ENCODE data around the gene PUDP. TPM values are rescaled to one million over a fixed set of nuclear protein-coding genes. Genes with fewer than 3 reads are reported as not detected.
"Not testable (repeated sequence)": the region's sequence is repeated elsewhere in the genome, so short reads cannot be mapped to it uniquely, and the experiment has no call there.

The PUDP gene
- total RNA-seq, 2 donors from 2014 or later: 11.8 to 13.1 TPM

DNA sequence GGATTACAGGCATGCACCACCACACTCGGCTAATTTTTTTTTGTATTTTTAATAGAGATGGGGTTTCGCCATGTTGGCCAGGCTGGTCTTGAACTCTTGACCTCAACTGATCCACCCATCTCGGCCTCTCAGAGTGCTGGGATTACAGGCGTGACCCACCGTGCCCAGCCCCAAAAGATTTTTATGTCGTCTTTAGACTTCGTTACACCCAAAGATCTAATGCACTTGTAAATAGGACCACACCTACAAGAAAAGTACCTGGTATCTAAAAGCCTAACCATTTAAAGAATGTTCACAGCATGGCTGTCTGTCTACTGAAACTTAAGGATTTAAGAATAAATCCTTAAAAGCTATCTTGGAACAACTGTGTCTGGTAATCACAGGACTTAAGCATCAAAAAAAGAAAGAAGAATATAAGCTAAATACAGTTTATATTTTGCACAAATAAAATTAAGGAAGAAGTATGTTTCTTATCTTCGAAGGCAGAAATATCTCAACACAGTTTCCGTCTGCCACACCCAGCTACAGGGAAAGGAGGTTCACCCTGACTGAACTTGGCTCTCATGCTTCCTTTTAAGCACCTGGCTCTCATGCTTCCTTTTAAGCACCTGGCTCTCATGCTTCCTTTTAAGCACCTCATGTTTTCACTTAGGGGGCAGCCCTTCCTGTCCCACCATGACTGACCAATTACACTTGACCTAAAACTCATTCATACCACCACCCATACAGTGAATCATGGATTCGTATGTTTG is 92.4 kb downstream of the PUDP start:
- intact Hi-C loops (cut with DNase I): no loop called here
- DNase-seq (ENCODE audit: low spot score): no peak

DNA sequence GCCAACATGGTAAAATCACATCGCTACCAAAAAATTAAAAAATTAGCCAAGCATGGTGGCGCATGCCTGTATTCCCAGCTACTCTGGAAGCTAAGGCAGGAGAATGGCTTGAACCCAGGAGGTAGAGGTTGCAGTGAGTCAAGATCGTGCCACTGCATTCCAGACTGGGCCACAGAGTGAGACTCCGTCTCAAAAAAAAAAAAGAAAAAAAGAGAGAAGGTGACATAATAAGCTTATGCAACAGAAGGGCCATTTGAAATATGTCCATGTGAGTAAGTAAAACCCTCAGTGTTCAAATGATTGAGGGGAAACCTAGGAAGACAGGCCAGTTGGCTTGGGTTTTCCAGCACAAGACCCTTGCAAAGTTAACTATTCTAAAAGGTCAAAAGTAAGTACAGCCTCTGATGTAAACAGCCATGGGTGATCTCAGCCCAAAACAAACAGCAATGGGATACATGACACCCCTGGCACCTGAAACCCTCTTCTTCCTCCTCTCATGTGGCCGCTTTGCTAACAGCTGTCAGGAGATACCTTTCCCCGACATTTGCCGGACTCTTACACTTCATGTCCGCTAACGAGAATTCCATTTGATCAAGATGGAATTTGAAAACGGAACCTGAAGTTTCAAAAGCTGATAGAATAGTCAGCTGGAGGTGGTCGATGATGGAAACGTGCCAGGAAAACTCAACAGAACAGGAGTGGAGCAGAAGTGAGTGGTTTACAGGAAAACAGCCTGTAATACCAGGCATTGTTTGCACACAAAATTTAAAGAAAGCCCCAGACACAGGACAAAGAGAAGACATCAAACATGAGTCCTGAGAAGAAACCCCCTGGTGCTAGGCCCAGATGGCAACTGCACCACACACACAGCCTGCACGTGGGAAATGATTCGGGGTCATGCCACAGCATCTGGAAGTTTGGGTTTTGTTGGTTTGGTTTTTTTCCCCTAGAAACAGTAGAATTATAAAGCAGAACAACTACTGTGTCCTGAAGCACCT is 93.4 kb downstream of the PUDP start:
- intact Hi-C loops (cut with DNase I): no loop called here

DNA sequence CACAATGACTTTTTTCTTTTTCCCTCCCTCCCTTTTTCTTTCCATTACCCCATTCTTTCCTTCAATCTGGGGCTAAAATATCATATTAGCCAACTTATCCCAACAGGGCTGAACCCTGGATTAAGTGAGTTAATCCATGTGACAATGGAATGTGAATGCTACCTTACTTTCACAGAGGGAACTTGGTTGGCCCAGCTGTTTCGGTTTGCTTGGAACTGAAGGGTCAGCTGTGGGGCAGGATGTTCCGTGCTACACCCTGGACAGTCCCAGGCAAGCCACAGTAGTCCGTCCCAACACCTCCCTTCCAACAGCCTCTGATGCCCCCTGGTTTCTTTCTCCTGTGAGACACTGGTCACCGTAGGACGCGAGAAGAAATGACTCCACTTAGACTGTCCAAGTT is 95.4 kb downstream of the PUDP start:
- no peak for DNase-seq (ENCODE audit: low spot score)
- intact Hi-C loops (cut with DNase I): no loop called here

More for the DNA sequence above, 93.4 kb downstream of the PUDP start:
- DNase-seq (ENCODE audit: low spot score): no peak

DNA sequence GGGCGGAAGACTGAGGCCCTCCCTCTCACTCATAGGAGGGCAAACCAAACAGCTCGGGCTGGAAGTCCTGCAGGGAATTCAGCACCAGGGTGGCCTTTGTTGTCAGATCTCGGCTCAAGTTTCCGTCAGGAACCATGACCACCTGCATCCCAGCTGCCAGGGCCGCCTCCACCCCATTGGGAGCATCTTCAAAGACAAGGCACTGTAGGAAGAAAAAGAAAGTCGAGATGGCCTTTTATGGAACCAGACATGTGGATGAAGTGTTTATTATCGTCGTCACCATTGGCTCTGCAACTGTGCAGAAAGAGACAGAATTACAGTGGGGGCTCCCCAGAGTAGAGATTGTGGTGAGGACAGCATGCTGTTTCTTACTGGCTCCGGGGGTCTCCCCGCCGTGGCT is 97.7 kb downstream of the PUDP start:
- DNase-seq (ENCODE audit: low spot score): no peak
- intact Hi-C loops (cut with DNase I): no loop called here

DNA sequence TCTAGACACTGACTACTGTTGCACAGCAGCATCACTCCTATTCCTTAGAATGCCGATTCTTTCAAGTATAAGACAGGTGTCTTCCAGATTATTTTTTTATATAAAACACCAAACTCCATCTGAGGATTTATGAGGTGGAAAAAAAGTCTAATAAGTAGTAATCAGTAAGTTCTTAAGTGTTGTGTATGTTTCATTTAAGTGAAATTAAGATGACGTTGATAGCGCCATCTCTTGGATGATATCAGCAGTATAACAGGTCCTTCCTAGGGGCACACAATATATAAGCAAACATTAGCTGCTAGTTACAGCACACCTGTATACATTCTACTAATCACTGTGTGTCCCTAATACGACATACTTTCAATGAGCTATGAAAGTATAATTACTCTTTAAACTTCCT is 100.0 kb downstream of the PUDP start:
- intact Hi-C loops (cut with DNase I): no loop called here
- DNase-seq (ENCODE audit: low spot score): no peak

DNA sequence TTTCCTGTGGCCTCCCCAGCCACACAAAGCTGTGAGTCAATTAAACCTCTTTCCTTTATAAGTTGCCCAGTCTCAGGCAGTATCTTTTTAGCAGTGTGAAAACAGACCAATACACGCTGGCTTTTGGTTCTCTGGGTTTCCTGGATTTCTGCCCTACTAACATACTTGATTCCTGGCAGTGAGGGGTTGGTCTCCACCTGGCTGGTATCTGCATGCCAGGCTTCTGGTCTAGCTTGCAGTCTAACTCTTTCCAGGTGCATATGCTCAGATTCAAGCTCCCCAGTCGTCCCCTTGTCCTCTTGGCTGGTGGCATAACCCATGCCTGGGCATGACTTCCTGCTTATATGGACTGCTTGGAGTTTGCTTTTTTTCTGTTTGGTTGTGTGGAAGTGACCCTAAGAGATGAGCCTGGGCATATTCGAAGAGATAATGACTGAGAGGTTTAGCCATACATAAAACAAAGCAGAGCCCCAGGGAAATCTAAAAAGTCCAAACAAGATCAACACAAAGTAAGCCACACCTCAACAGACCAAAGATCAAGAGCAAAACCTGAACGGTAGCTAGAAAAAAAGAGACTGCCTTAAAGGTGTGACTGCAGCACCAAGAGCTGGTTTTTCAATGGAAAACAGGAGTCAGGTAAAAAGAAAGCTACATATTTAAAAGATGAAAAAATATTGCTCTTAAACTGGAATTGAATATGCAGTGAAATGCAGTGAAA is 102.6 kb downstream of the PUDP start:
- intact Hi-C loops (cut with DNase I): no loop called here
- no peak for DNase-seq (ENCODE audit: low spot score)

DNA sequence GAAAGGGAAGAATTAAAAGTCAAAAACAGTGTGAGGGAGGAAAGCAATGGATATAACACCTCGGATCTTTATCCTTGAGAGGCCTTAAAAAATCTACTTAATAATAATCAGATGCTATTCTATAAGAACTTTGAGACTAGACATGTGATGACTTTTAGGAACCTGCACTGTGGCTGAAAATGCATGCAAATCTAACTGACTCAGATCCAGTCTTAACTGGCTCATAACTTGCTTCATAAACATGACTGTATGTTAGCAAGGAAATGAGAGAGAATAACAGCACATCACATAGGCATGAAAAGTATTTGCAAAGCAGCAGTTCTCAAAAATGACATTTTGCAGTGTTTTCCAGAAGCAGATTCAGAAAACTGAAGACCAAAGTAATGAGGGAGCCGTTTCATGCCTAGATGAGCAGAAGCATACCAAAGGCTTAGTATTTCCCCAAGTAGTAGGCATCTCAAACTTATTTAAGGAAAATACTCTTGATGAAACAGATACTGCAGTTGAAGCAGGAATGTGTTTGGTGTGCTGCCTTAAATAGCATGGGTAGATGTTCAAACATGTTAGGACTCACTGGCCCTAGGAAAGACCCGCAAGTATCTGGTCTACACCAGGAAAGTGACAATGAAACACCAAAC is 104.0 kb downstream of the PUDP start:
- DNase-seq (ENCODE audit: low spot score); intact Hi-C loops (cut with DNase I): not testable (repeated sequence)

DNA sequence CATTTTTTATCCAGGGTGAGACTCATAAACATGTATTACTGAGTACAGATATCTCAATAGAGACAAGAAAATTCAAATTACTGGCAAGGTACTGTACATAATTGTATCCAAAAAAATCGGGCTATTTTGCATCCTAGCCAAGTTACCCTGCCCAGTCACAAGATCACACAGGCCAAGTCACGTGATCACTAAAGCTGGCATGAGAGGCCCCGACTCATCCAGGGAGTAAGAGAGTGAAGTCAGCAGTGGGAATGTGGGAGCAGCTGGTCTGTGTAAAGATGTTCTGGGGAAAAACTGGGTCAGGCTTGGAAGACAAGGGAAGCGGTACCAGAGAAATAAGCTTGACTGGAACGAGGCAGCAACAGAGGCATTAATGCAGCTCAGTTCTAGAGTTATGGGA is 119.7 kb downstream of the PUDP start:
- intact Hi-C loops (cut with DNase I): no loop called here
- no peak for DNase-seq (ENCODE audit: low spot score)

DNA sequence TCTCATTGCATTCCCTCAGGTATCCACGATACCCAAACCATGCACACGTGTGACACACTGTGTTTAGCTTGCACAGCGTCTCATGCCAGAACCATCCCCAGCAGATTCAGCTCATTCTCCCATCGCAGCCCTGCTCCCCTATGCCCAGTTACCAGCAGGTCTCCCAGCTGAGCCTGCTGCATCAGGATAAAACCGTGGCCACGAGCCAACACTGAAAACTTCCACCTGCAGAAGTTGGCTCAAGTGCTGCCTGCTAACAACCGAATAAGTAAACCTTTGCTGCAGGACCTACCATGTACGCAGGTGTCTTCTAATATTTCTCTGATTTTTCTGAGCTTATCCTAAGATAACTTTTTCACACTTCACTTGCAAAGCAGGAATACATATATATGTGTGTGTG is 120.9 kb downstream of the PUDP start:
- intact Hi-C loops (cut with DNase I): no loop called here
- no peak for DNase-seq (ENCODE audit: low spot score)

DNA sequence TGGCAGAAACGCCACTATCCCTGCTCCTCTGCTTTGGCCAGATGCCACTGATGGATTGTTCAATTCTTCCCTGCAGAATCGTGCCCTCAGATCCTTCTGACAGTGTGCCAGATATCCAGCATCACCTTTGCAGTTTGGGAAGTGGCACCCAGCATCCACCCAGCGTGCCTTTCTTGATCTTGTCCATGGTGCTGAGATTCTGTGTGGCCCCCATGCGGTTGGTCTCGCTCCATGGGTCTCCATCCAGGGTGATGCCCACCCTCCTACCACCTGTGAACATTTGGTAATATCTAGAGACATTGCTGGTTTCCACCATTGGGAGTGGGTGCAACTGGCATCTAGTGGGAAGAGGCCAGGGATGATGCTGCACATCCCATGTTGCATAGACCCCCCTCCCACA is 121.6 kb downstream of the PUDP start:
- DNase-seq (ENCODE audit: low spot score); intact Hi-C loops (cut with DNase I): not testable (repeated sequence)

DNA sequence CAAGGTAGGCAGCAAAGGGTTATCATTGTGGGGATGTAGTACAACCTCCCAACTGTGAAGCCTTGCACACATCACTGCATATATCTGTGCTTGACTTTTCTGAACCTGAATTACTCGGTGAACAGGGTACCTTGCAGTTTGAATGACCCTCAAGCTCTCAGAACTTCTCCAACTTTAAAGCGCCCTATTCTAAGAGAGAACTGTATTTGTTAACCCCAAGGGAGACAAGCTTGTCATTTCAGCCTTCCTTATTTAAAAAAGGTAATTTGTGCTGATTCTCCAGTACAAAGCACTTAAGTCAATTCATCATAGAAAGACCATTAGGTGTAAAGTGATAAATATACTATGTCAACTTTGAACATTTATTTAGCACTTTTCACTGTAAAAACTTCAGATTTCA is 122.5 kb downstream of the PUDP start:
- intact Hi-C loops (cut with DNase I): no loop called here
- DNase-seq (ENCODE audit: low spot score): no peak

DNA sequence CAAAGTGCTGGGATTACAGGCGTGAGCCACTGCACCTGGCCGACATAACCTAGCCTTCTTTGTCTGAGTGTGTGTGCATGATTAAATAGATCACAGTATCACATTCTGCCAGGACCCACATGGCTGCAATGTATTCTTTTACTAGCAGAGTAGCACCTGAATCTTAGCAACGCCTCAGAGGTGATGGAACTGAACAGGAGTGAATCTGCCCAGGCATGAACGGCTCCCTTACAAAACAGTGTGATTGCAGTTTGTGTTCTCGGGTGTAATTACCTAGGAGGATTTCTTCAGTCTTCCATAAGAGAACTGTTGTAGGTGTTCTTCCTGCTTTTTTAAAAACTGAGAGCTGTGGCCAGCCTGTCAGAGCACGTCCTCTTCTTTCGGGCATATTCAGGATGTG is 123.1 kb downstream of the PUDP start:
- intact Hi-C loops (cut with DNase I): no loop called here
- DNase-seq (ENCODE audit: low spot score): no peak

DNA sequence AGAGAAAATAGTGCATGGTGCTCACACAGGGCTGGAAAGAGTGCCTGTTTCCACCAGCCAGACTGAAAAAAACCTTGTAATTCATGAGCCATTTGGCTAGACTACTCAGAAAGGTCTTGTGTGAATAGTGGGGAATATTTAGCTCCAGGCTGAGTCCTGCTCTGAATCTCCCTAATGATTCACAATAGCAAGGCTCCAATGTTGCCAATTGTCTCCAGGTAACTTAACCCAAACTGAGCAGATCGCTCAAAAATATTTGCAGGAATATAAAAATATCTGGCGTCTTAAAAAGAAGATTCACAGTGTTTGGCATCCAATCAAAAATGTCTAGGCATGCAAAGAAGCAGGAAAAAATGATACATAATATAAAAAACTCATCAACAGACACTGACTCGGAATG is 125.0 kb downstream of the PUDP start:
- DNase-seq (ENCODE audit: low spot score); intact Hi-C loops (cut with DNase I): not testable (repeated sequence)

DNA sequence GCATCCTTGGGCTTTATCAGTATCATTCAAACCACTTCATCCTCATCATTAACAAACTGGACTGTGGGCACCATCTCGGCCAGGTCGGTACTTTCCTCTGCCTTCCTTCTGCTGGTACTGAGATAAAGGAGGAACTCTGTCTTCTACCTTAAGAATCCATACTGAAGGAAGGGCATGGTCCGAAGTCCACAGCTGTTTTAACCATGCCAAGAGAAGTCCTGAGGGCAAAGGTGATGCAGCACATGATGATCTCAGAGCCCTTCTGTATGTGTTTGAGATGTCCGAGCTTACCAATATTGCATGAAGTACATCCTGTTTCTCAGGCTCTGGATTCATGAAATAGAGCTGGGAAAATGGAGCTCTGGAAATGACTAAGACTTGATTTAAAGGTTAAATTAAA is 126.0 kb downstream of the PUDP start:
- intact Hi-C loops (cut with DNase I): no loop called here
- DNase-seq (ENCODE audit: low spot score): no peak

DNA sequence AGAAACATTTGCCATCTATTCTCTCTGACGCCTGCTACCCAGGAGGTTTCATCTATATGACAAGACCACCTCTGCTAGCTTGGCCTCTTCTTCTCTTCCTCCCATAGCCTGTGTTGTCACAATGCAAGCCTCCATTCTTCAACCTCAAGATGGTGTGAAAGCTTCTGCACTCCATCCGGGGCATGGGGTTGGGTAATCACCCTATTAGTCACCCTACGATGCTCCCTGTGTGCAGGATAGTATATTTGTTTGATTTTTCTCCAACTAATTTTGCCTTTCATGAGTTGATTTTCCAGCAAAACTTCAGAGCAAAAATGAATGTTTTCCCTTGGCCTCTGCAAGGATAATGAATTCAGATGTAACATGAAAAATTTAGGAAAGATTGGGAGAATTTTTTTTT is 128.4 kb downstream of the PUDP start:
- no peak for DNase-seq (ENCODE audit: low spot score)
- intact Hi-C loops (cut with DNase I): no loop called here

DNA sequence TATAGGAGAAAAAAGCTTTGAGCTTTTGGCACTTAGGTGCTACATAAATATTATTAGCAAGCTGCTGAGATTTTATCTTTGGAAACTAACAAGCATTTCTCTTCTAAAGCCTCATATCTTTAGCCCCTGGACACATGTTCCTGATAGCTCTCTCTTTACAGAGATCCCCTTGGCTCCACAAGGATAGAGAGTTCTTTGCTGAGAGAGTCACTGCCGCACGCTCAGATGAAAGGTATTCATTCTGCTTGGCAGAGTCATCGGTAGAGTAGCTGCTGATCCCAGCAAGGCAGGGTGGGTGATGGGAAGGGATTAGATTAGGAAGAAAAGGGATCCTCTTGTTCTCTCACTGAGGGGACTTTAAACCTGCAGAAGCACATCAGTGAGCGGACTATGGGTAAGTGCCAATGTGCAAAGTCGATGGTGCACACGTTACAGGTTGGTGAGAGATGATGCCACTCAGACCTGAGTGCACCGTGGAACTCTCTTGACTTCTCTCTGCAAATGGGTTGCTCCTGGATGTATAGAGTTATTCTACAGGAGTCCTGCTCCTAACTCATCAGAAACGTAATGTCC is 135.6 kb downstream of the PUDP start:
- DNase-seq (ENCODE audit: low spot score); intact Hi-C loops (cut with DNase I): not testable (repeated sequence)

DNA sequence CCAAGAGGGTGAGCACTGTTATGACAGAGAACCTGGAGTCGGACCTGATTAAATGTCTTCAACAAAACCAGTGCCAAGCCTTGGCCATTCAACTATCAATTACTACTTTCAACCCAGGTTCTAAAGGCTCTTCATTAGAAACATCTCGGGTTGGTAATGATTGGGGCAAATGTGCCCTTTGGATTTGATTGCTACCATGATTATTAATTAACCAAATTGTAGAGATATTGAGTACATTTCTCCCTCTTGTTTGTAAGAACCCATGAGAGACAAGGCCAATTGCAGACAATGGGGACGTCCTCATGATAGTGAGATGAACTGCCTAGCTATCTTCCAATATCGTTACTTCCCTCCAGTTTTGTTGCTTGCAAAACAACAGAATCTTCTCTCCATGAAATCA is 137.1 kb downstream of the PUDP start:
- intact Hi-C loops (cut with DNase I); DNase-seq (ENCODE audit: low spot score): not testable (repeated sequence)

DNA sequence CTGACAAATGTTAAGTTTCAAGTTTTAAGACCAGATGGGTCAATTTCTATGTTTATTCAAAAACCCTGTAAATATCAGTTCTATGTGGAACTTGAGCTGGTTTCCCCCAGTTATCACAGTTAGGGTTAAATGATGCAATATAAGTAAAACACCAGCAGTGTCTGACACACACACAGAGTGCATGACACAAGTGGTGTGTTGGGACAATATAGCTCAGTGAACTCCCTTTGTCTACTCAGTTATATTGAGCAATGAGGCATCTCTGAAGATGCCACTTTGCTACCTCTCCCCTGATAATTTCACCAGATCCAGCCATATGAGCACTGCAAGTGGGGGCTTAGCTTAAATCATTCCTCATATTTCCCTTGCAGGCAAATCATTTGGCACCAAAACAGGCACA is 140.6 kb downstream of the PUDP start:
- intact Hi-C loops (cut with DNase I): not testable (repeated sequence)

More for the DNA sequence above, 140.6 kb downstream of the PUDP start:
- not testable (repeated sequence) for DNase-seq (ENCODE audit: low spot score)

All from posterior vena cava (tissue), 2 donors.